NCI-H2107 (cell line): Measurements from ENCODE around the gene PPFIA2.

Experiments used
- DNase-seq: peaks from one replicate; lab custom pipeline; 2025; lab: John Stamatoyannopoulos, UW

The PPFIA2 gene

GRCh38 chr12:81347404-81347803 is 411.7 kb downstream of the PPFIA2 start:
- no peak for DNase-seq

- no peak for DNase-seq
Observed at GRCh38 chr12:81340910-81341309, 418.2 kb downstream of the PPFIA2 start.

GRCh38 chr12:81339071-81339470 is 420.1 kb downstream of the PPFIA2 start:
- DNase-seq: no peak

- no peak for DNase-seq
Observed at GRCh38 chr12:81337886-81338285, 421.3 kb downstream of the PPFIA2 start.

- DNase-seq: no peak
Observed at GRCh38 chr12:81333812-81334211, 425.3 kb downstream of the PPFIA2 start.

GRCh38 chr12:81332054-81332453 is 427.1 kb downstream of the PPFIA2 start:
- DNase-seq: no peak

GRCh38 chr12:81330480-81330879 is 428.7 kb downstream of the PPFIA2 start:
- no peak for DNase-seq

- no peak for DNase-seq
Observed at GRCh38 chr12:81329085-81329484, 430.1 kb downstream of the PPFIA2 start.

GRCh38 chr12:81327425-81327824 is 431.7 kb downstream of the PPFIA2 start:
- DNase-seq: no peak

GRCh38 chr12:81325086-81325485 is 434.1 kb downstream of the PPFIA2 start:
- no peak for DNase-seq

- no peak for DNase-seq
Observed at GRCh38 chr12:81314903-81315531, 444.1 kb downstream of the PPFIA2 start.

GRCh38 chr12:81303935-81304334 is 455.2 kb downstream of the PPFIA2 start:
- DNase-seq: no peak

- DNase-seq: no peak
Observed at GRCh38 chr12:81300454-81300853, 458.7 kb downstream of the PPFIA2 start.

GRCh38 chr12:81297601-81298000 is 461.5 kb downstream of the PPFIA2 start:
- no peak for DNase-seq

GRCh38 chr12:81296556-81297305 is 462.4 kb downstream of the PPFIA2 start:
- no peak for DNase-seq

- DNase-seq: no peak
Observed at GRCh38 chr12:81295251-81295650, 463.9 kb downstream of the PPFIA2 start.

- no peak for DNase-seq
Observed at GRCh38 chr12:81294325-81295190, 464.6 kb downstream of the PPFIA2 start.

GRCh38 chr12:81288651-81289050 is 470.5 kb downstream of the PPFIA2 start:
- no peak for DNase-seq

- no peak for DNase-seq
Observed at GRCh38 chr12:81284137-81284536, 475.0 kb downstream of the PPFIA2 start.

- DNase-seq: no peak
Observed at GRCh38 chr12:81274637-81275529, 484.3 kb downstream of the PPFIA2 start.

GRCh38 chr12:81270385-81270784 is 488.8 kb downstream of the PPFIA2 start:
- no peak for DNase-seq

GRCh38 chr12:81263072-81263471 is 496.1 kb downstream of the PPFIA2 start:
- DNase-seq: no peak
